Measurements from ENCODE around the gene IER3.
"Not testable (repeated sequence)": the region's sequence is repeated elsewhere in the genome, so short reads cannot be mapped to it uniquely, and the experiment has no call there.

IER3 gene

DNA sequence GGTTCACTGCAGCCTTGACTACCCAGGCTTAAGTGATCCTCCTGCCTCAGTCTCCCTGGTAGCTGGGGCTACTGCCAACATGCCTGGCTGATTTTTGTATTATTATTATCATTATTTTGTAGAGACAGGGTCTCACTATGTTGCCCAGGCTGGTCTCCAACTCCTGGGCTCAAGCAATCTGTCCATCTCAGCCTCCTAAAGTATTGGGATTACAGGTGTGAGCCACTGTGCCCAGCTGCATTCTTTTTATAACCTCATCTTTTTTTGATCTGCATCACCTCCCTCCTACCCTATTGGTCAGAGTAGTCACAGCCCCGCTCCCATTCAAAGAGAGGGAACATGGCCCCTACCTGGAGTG lies 23.6 kb upstream of the IER3 start:
- no peak for DNase-seq

DNA sequence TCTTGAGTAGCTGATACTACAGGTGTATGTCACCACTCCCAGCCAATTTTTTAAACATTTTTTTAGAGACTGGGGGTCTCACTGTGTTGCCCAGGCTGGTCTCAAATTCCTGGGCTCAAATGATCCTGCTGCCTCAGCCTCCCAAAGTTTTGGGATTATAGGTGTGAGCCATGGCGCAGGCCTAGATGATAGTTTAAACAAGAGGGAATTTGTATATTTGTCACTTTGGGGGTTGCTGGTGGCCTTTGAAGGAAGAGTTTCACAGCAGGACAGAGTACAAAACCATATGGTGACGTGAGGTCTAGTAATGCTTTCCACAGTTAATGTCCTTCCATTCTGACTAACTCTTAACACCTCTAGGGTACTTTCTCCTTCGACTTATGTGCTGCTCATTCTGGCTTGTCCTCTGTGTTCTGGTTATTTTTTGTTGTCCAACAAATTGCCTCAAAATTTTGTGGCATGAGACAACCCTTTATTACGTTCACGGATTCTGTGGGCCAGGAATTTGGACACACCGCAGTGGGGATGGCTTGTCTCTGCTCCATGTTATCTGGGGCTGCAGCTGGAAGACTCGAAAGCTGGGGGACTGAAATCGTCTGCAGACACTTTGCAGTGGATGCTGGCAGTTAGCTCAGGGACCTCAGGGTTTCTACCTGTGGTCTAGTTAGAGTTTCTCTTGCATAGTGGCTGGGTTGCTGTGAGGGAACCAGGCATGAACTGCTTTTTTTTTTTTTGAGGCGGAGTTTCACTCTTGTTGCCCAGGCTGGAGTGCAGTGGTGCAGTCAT lies 23.0 kb upstream of the IER3 start:
- DNase-seq = no peak

DNA sequence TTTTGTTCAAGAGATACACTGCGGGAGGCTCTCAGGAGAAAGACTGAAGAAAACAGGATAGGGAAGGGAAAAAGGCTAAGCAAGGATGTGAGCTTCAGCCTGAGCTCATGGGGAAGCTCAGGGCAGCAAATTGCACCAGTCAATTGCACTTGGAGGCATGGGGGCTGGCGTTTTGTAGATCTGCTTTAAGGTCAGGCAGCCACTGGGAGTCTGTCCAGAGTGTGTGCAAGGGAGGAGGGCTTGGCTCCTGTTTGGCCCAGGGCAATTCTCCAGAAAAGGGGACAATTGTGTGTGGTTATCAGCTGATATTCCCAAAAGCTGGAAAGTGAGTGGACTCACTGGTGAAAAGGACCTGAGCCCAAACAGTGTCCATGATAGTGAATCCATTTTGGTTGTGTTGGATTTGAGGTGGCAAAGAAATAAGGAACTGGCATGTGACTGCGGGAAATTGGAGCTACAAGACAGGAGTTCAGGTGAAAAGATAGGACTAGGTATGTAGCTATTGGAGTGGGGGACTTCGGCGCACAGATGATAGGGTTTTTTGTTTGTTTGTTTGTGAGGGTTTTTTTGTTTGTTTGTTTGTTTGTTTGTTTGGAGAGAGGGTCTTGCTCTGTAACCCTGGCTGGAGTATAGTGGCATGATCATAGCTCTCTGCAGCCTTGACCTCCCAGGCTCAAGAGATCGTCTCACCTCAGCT lies 22.3 kb upstream of the IER3 start:
- no peak for DNase-seq

DNA sequence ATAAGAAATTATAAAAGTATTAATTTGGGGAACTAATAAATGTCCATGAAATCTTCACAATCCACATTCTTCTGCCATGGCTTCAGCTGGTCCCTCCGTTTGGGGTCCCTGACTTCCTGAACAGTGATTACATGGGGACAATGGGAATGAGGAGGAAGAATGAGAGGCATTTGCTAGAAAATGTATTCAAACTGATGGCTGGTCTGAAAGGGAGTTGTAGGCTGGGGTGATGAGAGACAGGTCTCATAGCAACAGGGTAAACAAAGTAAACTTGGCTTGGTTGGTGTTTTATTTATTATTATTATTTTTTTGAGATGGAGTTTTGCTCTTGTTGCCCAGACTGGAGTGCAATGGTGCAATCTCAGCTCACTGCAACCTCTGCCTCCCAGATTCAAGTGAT lies 21.1 kb upstream of the IER3 start:
- DNase-seq = not testable (repeated sequence)

DNA sequence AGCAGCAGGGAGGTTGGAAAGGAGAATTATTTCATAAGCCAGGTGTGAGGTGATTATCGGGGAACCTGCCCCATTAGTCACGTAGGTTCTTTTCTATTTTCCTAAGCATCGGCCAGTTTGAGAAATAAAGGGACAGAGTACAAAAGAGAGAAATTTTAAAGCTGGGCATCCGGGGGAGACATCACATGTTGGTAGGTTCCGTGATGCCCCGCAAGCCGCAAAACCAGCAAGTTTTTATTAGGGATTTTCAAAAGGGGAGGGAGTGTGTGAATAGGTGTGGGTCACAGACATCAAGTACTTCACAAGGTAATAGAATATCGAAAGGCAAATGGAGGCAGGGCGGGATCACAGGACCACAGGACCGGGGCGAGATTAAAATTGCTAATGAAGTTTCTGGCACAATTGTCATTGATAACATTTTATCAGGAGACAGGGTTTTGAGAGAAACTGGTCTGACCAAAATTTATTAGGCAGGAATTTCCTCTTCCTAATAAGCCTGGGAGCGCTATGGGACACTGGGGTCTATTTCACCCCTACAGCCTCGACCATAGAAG lies 20.2 kb upstream of the IER3 start:
- DNase-seq = not testable (repeated sequence)

DNA sequence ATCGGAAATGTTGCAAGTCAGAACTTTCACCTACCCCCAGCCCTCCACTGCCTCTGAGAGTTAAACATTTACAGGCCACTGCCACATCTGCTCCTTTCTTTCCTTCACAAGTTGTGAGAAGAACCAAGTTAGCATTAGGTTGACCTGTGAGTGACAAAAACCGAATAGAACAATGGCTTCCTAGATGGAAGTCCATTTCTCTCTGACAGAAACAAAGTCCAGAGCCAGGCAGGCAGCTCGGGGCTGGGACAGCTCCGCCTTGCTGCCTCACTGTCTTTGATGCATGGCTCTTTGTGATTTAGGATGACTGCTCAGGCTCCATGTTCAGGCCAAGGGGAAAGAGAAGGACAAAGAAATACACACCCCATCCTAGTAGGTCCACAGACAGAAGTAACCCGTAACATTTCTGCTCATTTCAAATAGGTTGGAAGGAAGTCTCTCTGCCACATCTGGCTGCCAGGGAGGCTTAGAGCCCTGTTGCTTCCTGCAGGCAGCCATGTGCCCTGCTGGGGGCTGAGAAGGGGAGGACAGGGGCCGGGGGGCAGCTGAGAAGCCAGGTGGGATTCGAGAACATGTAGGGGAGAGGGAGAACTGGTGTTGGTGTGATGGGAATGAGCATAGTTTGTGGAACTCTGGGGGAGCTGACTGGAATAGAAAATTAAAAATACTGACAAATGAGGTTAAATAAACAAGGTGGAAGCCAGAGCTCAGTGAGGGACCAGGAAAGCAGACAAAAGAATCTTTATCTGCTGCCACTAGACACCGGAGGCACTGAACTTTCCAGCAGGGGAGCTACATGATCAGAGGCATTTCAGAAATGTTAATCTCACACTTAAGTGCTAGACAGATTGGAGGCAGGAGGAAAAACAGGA lies 19.5 kb upstream of the IER3 start:
- DNase-seq = no peak

DNA sequence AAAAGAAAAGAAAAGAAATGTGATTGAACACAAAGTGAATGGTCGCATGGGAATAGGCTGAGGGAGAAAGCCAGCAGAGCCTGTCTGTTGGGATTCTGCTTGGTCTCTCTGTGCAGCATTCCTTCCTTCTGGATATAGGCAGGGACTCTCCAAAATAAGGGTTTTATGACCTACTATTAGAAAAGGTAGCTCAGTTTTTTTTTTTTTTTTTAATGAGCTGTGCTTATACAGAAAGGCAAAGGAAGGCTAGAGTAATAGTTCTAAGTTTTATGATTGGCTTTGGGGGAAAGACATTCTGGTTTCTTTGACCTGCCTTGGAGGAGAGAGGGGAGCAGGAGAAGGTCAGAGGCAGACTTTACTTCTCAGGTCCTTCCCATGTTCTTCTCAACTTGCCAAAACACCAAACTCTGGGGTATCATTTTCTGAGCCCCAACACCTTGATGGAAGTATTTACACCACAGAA lies 18.8 kb upstream of the IER3 start:
- DNase-seq = no peak

DNA sequence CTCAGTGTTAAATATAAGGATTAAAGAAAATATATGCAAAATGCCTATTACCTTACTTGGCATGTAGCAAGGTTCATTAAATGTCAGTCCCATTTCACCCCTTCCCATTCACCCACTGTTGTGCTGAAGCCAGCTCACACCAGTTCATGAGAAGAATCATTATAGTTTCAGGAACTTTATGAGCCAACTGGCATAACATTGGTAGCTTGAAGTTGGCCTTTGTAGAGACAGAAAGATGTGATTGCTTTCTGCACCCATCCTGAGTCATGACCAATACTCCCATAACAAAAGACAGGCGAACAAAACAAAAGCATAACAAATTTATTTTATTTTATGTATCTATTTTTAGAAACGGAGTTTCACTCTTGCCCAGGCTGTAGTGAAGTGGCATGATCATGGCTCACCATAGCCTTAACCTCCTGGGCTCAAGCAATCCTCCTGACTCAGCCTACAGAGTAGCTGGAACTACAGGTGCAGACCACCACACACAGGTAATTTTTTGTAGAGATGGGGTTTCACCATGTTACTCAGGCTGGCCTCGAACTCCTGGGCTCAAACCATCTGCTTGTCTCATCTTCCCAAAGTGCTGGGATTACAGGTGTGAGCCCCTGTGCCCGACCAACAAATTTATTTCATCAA lies 17.6 kb upstream of the IER3 start:
- DNase-seq = no peak

DNA sequence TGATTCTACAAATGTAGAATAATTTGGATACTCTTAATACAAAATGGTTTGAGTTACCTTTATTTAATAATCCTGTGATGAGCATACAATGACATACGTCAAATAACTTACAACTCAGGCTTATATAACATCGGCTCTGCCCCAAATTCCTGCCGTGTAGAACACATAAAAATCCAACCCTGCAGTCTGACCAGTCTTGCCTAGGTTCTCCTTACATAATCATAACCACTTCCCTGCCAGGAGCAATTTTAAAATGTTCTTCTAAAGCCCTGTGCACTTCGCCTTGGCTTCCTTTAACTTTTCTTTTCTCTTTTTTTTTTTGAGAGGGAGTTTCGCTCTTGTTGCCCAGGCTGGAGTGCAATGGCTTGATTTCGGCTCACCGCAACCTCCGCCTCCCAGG lies 16.2 kb upstream of the IER3 start:
- DNase-seq = no peak

DNA sequence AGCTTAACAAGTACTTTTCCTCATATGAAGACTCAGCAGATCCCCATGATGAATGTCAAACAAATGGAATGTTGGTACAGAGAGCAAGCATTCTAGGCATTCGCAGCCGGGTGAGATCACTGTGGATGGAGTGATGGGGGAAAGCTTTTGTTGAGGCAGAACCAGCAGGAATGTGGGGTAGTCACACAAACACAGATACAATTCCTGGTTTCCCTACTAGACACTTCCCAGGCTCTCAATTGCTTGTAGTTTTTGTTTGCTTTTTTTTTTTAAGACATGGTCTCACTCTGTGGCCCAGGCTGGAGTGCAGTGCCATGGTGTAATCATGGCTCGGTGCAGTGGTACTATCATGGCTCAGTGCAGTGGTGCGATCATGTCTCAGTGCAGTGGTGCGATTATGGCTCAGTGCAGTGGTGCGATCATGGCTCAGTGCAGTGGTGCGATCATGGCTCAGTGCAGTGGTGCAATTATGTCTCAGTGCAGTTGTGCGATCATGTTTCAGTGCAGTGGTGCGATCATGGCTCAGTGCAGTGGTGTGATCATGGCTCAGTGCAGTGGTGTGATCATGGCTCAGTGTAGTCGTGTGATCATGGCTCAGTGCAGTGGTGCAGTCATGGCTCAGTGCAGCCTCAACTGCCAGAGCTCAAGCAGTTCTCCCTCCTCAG lies 15.4 kb upstream of the IER3 start:
- DNase-seq = no peak

DNA sequence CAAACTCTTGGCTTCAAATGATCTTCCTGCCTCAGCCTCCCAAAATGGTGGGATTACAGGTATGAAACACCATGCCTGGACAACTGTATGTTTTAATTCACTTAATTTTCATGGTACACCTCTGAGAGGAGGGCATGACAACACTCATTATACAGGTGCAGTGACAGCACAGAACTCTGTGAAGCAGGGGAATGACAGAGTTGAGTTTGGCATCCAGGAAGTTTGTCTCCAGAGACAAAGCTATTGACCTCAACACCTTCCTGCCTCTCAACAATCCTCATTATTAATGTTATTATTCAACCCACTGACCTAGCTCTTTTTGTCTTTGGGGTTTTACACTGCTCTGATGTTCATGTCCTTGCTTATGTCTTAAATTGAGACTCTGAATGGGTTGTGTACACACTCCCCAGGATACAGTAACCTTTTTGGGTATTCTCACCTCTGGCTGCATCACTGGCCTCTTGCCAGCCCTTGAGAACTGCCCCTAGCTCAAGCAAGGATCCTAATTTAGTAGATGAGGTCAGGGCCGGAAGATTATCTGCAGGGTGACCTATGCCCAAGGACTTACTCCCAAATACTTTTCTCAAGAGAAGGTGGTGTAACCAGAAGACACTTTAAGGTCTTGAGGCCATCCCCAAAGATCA lies 13.0 kb upstream of the IER3 start:
- no peak for DNase-seq

DNA sequence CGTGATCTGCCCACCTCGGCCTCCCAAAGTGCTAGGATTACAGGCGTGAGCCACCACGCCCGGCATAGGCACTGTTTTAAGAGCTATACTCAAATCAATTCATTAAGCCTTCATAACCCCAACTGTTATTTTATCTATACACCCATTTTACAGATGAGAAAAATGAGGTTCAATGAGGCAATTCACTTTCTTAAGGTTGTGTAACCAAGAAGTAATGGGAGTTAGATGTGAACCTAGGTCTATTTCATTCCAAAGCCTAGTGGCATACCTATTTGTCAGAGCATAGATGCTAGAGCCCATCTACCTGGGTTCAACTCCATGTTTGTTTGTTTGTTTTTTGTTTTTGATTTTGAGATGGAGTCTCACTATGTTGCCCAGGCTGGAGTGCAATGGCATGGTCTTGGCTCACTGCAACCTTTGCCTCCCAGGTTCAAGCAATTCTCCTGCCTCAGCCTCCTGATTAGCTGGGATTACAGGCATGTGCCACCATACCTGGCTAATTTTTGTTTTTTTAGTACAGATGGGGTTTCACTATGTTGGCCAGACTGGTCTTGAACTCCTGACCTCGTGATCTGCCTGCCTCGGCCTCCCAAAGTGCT lies 12.2 kb upstream of the IER3 start:
- DNase-seq = not testable (repeated sequence)

DNA sequence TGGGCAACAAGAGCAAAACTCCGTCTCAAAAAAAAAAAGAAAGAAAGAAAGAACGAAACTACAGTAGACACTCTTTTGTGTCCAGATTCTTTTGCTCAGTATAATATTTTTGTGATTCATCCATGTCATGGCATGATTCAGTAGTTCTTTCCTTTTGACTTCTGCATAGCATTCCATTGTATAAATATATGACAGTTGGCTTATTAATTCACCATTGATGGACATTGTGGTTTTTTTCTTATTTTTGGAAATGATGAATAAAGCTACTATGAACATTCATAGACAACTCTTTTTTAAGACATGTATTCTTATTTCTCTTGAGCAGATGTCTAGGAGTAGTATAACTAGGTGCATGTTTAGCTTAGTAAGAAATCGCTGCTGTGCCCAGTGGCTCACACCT lies 10.3 kb upstream of the IER3 start:
- DNase-seq = no peak

DNA sequence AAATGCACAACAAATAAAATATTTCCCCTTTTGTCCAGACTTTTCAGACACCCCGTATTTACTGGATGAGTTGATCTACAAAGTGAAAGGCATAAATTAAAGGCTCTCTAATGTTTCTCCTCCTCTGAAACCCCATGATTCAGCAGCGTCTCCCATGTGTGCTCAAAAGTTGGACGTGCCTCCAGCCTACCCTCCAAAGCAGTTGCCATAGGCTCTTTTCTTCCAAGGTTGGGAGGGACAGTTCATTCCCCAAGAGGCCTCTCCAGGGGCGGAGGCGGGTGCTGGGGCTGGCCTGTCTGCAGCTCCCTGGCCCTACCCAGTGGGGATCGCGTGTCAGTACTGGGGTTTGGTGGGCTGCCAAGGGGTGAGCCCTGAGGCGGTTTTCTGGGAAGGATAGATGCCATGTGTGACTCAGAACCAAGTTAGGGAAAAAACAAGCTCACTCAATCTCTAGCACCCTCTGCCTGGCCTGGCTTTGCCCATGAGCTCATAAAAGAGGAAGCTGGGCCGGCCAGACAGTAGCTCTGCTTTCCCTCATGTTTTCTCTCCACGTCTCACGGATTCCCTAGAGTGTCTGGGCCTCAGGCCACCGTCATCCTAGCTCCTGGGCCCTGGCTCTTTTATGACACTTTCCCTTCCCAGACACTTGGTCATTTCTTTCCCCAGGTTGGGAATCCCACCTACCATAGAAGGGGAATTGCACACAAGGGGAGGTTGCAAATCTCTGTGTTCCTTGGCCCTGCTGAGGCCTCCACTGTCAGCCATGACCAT lies 8.0 kb upstream of the IER3 start:
- peak; percentile 65 to 96 for DNase-seq

DNA sequence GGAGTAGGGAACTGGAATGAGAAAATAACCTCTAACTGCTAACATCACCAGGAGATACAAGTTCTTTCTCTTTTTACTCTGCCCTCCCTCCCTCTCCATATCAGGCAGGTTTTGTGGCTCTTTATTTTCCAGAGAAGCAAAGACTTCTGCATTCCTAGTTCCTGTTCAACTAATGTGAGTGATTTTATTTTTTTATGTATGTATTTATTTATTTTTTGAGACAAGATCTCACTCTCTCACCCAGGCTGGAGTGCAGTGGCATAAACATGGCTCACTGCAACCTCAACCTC lies 6.0 kb upstream of the IER3 start:
- DNase-seq = no peak

DNA sequence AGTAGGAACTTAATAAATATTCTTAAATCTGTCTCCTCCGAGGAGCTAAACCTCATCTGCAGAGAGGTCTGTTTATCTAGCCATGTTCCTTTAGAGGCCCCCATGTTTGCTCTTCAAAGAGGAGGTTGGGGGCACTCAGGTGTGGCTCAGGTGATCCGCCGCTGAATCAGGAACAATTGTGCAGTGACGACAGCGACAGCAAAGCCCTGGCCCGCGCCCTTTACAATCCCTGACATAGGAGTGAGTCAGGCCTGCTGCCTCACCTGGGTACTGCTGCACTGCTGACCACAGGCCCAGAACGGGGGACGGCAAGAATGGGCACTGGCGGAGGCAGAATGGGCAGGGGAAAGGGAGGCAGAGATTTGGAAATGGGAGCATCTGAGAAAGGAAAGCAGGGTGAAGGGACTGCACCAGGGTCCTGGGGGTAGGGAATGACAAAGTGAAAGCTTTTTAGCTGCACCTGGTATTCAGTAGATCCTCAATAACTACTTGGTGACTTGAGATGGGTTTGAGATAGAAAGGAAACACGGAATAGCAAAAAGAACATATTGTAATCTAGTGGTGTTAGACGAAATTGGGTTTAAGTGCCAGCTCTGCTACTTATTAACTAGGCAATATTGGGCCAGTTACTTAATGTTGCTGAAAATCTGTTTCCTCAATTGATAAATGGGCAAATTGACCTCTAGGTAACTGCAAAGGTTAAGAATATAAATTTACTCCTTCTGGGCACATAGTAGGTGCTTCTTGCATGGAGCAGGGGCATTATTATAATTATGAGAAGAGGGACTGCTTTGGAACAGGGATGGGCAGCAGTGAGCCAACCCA lies 5.4 kb upstream of the IER3 start:
- no peak for DNase-seq

DNA sequence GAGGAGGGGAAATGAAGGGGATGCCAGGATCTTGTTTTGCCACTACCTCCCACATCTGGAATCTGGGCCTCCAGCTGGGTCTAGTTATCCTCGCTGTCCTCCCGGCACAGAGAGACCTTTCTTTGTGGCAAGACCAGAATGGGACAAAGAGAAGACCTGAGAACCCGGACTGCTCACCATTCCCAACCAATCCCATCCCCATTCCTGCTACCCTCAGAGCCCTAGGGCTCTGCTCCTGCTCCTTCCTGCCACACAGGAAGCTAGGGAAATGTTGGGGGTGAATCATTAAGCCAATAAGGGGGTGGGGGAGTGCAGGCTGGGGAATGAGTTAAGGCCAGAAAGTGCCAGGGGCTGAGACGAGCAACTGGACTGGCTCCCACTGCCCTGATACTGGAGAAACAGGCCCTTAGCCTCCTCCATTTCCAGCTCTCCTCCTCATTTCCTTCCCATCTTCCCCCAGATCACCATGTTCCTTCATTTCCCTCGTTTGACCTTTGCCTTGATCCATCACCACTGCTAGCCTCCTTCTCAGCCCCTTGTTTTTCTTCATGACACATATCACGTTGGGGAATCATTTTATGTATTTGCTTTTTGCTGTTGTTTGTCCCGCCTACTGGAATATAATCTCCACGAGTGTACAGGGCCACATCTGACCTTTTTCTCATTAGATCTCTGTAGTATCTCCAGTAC lies 4.6 kb upstream of the IER3 start:
- no peak for DNase-seq

DNA sequence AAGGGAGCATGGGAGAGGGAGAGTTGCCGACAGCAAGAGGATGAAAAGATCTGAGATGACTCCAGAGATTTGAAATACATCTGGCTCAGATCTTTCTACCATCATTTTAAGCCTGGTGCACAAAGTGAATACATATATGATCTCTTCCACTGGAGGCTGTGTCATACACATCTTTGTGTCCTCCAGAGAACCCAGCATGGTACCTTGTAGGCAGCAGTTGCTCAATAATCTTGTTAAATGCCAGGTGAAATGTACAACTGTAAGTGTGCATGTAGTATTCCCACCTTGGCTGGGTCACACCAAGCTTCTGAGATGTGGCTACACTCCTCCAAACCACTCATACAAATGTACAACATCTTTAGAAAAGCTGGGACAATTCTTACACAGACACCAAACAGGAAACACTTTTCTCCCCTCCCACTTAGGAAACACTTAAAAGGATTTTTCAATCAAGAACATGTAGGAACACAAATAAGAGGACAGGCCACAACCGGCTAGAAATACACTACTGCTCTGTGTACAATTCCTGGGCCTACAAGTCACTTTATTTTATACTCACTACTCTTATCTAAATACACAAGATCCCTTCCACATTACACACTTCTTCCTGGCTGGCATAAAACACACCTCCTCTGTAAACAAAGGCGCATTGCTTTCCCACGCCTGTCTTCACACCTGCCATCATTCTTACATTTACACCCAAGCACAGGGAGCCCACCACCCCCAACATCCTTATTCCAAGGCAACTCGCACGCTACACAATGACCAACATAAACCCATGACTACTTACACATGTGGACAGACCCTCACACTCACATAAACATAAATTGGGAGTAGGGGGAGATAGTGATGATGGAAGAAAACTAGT lies 3.8 kb upstream of the IER3 start:
- DNase-seq = no peak
